ENCODE results near the gene XKR3. TPM values are rescaled to one million over a fixed set of nuclear protein-coding genes. Genes with fewer than 3 reads are reported as not detected.

Gene XKR3
- not detected in 2 replicates for total RNA-seq

DNA sequence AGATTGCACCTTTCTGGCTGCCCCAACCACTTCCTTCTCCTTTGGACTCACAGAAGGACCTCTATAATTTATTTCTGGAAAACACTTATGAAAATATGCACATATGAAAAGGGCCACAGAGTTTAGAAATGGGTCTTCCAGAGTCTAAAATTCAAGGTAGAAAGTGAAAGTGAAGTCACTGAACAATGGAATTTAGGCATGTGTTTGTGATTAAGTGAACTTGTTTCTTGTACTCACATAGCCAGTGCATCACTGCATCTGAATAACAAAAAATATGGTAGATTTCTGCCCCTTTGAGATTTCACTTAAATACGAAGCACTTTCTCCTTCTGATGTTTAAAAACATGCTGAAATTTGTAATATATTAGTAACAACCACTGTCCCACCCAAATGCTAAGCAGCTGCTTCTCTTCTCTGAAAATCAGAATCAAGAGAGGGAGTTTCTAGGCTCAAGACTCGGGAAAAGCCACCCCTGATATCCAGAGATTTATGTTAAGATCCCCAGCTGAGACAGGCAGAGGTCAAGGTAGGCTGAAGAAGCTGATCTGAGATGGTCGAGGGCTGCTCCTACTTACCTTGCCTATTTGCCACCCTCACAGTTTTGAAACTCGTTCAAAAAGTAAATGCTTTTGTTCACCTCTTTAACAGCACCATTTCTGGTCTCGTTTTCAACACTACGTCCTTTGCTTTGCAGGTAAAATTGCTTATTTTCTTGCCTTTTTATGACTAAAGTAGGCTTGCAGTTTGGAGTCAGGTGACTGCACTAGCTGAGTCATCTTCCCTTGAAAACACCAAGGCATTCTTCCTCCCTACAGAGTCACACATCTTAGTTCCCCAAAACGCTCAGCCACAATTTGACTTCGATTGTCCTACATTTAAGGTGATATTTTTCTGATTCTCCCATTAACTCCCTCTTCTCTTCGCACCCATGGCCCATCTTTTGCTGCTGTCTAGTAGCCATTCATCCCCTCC, at the start of gene XKR3:
TSS of gene XKR3 (minus strand) at position 696 of the 972 bp plus-strand sequence. CDS start 17,338 bp downstream, outside the sequence.

Other genes starting within 250 kb of the XKR3 start
- gene CCT8L2, start 232.6 kb downstream of the XKR3 start, total RNA-seq = not detected in 2 replicates
- not detected in 2 replicates for gene GAB4, start 182.8 kb upstream of the XKR3 start, total RNA-seq